ENCODE results near the gene TMED7. TPM values are rescaled to one million over a fixed set of nuclear protein-coding genes. Genes with fewer than 3 reads are reported as not detected.

The TMED7 gene
- total RNA-seq, 2 donors from 2014 or later = 61.6 to 76.1 TPM

DNA sequence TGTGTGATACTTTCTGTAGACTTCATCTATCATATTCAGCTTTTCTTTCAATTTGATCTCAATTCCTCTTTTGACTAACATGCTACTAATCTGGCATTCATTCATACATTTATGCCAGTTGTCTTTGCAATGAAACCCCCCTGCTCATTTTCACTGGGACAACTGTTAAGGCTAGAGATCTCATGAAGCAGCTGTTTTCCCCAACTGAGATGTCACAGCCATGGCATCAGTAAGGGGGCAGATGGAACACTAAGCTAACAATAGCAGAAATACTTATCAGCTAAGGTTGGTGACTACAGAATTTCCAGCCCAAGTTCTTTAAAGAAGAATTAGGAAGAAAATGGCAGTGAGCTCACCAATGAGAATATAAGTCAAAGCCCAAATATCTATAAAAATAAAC lies 9.4 kb downstream of the TMED7 start:
- H3K36me3 Mint-ChIP-seq = peaks cover 33% of the 10 kb centered on the region
- H3K9me3 Mint-ChIP-seq = no peaks in the 10 kb centered on the region
- ATAC-seq (no peak), DNase-seq (ENCODE audit: low spot score) (no peak)
- H3K27me3 Mint-ChIP-seq = no peaks in the 10 kb centered on the region
- H3K4me1 Mint-ChIP-seq (ENCODE audit: low read depth in 2 of 2) = peaks cover 10 to 14% of the 10 kb centered on the region in 2 donors
- peak overlapping the region in 1 of 2 donors; percentile 36 for H3K27ac Mint-ChIP-seq
- no peak overlapping the region for H3K4me3 Mint-ChIP-seq

GRCh38 chr5:115611873-115612272 lies 14.0 kb downstream of the TMED7 start:
- DNase-seq (ENCODE audit: low spot score) (no peak), ATAC-seq (no peak)
- H3K9me3 Mint-ChIP-seq = no peaks in the 10 kb centered on the region
- H3K4me3 Mint-ChIP-seq = no peak overlapping the region
- H3K27me3 Mint-ChIP-seq = no peaks in the 10 kb centered on the region
- H3K36me3 Mint-ChIP-seq = peaks cover 23% of the 10 kb centered on the region
- H3K27ac Mint-ChIP-seq = no peak overlapping the region
- H3K4me1 Mint-ChIP-seq (ENCODE audit: low read depth in 2 of 2) = peaks cover 4 to 20% of the 10 kb centered on the region in 2 donors

GRCh38 chr5:115607935-115608334 lies 17.9 kb downstream of the TMED7 start:
- Mint-ChIP-seq H3K4me1 (ENCODE audit: low read depth in 2 of 2) (peaks cover 15 to 31% of the 10 kb centered on the region in 2 donors), H3K9me3 (no peaks in the 10 kb centered on the region), H3K4me3 (no peak overlapping the region), H3K36me3 (peaks cover 16% of the 10 kb centered on the region), H3K27ac (peak overlapping the region; percentile 24 to 29), H3K27me3 (no peaks in the 10 kb centered on the region)
- ATAC-seq = no peak
- no peak for DNase-seq (ENCODE audit: low spot score)

DNA sequence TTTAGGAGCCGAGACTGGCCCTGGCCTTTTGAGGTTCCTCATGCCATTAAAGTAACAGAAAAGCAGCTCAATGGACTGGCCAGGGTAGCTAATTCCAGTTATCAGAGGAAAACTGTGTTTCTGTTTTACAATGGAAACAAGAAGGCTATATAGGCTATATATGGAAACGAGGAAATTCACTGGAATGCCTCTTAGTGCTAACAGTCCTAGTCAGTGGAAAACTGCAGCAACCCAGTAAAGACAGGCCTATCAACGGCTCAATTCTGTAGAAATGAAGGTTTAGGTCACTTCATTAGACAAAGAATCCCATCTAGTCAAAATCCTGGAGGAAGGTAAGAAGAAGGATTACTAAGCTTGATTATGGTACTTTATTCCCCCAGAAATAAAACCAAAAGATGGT lies 20.4 kb downstream of the TMED7 start:
- ATAC-seq = no peak
- no peaks in the 10 kb centered on the region for H3K9me3 Mint-ChIP-seq
- DNase-seq (ENCODE audit: low spot score) = no peak
- no peaks in the 10 kb centered on the region for H3K27me3 Mint-ChIP-seq
- no peak overlapping the region for H3K27ac Mint-ChIP-seq
- peaks cover 17% of the 10 kb centered on the region for H3K36me3 Mint-ChIP-seq
- H3K4me3 Mint-ChIP-seq = no peak overlapping the region
- H3K4me1 Mint-ChIP-seq (ENCODE audit: low read depth in 2 of 2) = peaks cover 22 to 40% of the 10 kb centered on the region in 2 donors

GRCh38 chr5:115602591-115603125 lies 23.2 kb downstream of the TMED7 start:
- peaks cover 35 to 39% of the 10 kb centered on the region in 2 donors for H3K4me1 Mint-ChIP-seq (ENCODE audit: low read depth in 2 of 2)
- peaks cover 20% of the 10 kb centered on the region for H3K36me3 Mint-ChIP-seq
- H3K9me3 Mint-ChIP-seq = no peaks in the 10 kb centered on the region
- no peaks in the 10 kb centered on the region for H3K27me3 Mint-ChIP-seq
- H3K27ac Mint-ChIP-seq = peak overlapping the region; percentile 80 to 81
- no peak for ATAC-seq
- H3K4me3 Mint-ChIP-seq = peak overlapping the region; percentile 70
- DNase-seq (ENCODE audit: low spot score) = no peak

DNA sequence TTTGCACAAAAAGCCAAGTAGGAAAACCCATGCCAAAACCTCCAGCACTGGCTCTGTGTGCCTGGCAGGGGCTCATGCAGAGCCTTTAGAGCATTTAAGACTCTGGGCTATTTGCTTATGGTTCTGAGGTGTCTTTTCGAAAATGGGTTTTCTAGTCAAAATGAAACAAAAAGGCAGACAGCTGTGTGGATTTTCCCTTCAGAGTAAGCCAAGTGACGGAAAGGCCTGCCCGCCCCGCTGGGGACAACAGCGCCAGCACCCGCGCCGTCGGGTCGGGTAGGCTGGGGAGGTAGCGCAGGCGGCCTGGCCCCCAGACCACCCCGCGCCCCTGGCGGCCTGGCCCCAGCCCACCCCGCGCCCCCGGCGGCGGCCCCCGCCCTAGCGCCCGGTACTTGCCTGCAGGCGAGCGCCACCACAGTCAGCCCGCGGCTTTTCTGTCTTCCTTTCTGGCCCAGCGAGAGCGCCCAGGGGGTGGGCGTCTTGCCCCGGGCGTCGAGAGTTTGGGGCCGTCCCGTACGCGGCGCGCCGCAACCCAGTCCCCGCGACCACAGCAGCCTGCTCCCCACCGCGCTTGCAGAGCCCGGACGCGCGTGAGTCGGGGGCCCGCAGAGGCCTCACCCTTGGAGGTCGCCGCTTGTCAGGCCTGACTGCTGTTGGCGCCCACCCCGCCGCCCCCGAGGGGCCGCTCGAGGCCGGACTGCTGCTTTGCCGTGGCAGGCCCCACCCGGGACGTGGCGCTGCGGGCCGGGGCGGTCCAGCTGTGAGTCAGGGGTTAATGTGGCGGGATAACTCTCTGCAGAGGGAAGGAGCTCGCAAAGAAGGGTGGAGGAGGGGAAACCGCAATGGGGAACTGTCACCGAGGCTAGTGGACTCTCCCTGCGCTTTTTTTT lies 23.9 kb downstream of the TMED7 start, which contains the start of gene TICAM2:
Gene TICAM2, minus strand, starts transcription at position 779 of the 890 bp plus-strand sequence. CDS start 21,223 bp downstream, outside the sequence.
- peak; percentile 92 to 93 for ATAC-seq
- peak within 1 kb of the TSS; percentile 70 for H3K4me3 Mint-ChIP-seq
- DNase-seq (ENCODE audit: low spot score) = peak; percentile 85
- H3K27ac Mint-ChIP-seq = peak within 1 kb of the TSS; percentile 80 to 81
- H3K36me3 Mint-ChIP-seq = peaks cover 20% of the 10 kb centered on the region
- H3K27me3 Mint-ChIP-seq = no peaks in the 10 kb centered on the region
- H3K4me1 Mint-ChIP-seq (ENCODE audit: low read depth in 2 of 2) = peaks cover 35 to 39% of the 10 kb centered on the region in 2 donors
- H3K9me3 Mint-ChIP-seq = no peaks in the 10 kb centered on the region

DNA sequence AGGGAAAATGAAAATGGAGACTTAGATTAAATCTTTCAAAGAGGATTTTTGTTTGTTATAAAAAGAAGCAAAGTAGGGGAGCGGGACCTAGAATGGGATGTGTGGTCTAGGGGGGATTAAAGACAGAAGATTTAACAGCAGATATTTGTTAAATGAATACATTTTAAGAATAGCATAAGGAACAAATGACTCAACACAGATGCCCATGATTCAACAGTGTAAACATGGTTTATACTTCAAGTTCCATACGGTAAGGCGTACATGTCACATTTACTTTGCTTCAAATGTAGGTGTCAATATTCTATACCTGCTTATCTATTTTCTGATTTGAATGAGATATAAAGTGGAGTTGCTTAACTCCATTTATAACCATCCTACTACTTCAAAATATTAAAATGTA lies 25.1 kb downstream of the TMED7 start:
- Mint-ChIP-seq H3K36me3 (peaks cover 17% of the 10 kb centered on the region), H3K4me3 (peak overlapping the region; percentile 70), H3K9me3 (no peaks in the 10 kb centered on the region), H3K4me1 (ENCODE audit: low read depth in 2 of 2) (peaks cover 32 to 36% of the 10 kb centered on the region in 2 donors), H3K27ac (peak overlapping the region; percentile 64 to 67), H3K27me3 (no peaks in the 10 kb centered on the region)
- ATAC-seq (no peak), DNase-seq (ENCODE audit: low spot score) (no peak)

DNA sequence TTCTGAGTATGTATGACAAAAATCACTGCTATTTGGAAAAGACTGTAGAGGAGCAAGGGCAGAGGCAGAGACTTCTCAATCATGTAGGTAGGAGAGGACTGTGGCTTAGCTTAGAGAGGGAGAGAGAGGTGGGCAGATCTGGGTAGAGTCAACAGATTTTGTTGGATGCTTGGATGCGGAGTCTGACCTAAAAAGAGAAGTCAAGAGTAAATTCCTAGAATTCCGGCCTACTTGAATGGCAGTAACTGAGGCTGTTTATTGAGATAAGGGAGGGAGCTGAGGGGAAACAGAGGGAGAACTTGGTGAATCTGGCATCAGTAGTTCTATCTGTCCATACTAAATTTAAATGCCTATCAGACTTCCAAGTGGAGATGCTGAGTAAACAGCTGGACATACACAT lies 25.9 kb downstream of the TMED7 start:
- peak overlapping the region; percentile 70 for H3K4me3 Mint-ChIP-seq
- DNase-seq (ENCODE audit: low spot score) (no peak), ATAC-seq (no peak)
- H3K4me1 Mint-ChIP-seq (ENCODE audit: low read depth in 2 of 2) = peaks cover 32 to 37% of the 10 kb centered on the region in 2 donors
- no peaks in the 10 kb centered on the region for H3K27me3 Mint-ChIP-seq
- H3K9me3 Mint-ChIP-seq = no peaks in the 10 kb centered on the region
- peak overlapping the region; percentile 64 to 67 for H3K27ac Mint-ChIP-seq
- peaks cover 14% of the 10 kb centered on the region for H3K36me3 Mint-ChIP-seq

DNA sequence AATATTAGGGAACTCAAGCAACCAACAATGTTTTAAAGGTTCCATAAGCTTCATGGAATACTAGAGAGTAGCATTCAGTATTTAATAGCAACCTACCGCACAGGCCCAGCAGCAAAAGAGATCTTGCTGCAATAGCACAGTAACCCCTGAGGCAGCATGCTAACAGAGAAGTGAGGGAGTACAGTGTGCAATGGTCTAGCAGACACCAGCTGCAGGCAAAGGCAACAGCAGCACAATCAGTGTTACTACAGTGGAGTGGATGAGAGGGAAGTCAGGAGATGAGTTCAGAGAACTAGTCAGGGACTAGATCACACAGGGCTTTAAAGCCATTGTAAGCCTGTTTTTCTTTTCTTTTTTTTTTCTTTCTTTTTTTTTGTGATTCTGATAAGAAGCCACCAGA lies 26.3 kb downstream of the TMED7 start:
- H3K27me3 Mint-ChIP-seq = no peaks in the 10 kb centered on the region
- H3K9me3 Mint-ChIP-seq = no peaks in the 10 kb centered on the region
- H3K4me3 Mint-ChIP-seq = peak overlapping the region; percentile 70
- peaks cover 14% of the 10 kb centered on the region for H3K36me3 Mint-ChIP-seq
- DNase-seq (ENCODE audit: low spot score) = no peak
- H3K27ac Mint-ChIP-seq = peak overlapping the region; percentile 64 to 67
- H3K4me1 Mint-ChIP-seq (ENCODE audit: low read depth in 2 of 2) = peaks cover 32 to 37% of the 10 kb centered on the region in 2 donors
- ATAC-seq = no peak

GRCh38 chr5:115594128-115595047 lies 31.4 kb downstream of the TMED7 start:
- ATAC-seq = no peak
- Mint-ChIP-seq H3K27me3 (no peaks in the 10 kb centered on the region), H3K27ac (no peak overlapping the region), H3K9me3 (no peaks in the 10 kb centered on the region), H3K36me3 (no peaks in the 10 kb centered on the region), H3K4me1 (ENCODE audit: low read depth in 2 of 2) (peaks cover 2 to 6% of the 10 kb centered on the region in 2 donors), H3K4me3 (no peak overlapping the region)
- DNase-seq (ENCODE audit: low spot score) = no peak

DNA sequence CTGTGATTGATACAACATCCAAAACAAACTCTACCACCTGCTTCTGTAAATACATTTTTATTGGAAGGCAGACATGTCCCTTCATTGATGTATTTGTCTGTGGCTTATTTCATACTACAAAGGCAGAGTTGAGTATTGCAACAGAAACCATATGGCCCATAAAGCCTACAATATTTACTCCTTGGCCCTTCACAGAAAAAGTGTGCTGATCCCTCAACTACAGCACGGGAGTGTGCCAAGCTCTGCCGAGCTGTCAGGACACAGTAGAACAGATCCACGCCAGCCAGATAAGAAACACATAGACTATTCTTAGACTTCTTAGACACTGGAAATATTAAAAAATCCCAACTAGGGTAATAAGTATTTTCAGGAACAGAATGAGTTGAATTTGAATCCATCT lies 36.8 kb downstream of the TMED7 start:
- no peak overlapping the region for H3K4me3 Mint-ChIP-seq

DNA sequence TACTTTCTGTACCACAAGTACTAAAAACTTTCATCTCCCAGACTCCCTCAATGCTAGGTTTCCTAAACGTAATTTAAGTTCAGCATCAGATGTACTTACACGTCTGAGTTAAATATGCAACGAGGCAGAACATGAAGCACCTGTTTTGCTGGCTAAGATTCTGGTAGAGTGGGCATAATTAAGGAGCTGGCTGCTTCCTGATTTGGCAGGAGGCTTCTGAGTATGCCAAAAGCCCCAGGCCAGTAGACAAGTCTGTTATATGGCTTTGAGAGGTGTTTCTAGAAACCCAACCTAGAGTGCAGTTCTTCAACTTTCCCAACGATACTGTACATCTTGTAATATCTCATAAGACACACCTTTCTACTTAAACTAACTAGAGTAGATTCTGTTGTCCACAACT lies 37.2 kb downstream of the TMED7 start:
- Mint-ChIP-seq H3K4me1 (ENCODE audit: low read depth in 2 of 2) (peaks cover 0 to 2% of the 10 kb centered on the region in 2 donors), H3K36me3 (no peaks in the 10 kb centered on the region), H3K27ac (no peak overlapping the region), H3K27me3 (no peaks in the 10 kb centered on the region), H3K4me3 (no peak overlapping the region), H3K9me3 (no peaks in the 10 kb centered on the region)
- ATAC-seq (no peak), DNase-seq (ENCODE audit: low spot score) (no peak)

More for the DNA sequence above, 36.8 kb downstream of the TMED7 start:
- Mint-ChIP-seq H3K27me3 (no peaks in the 10 kb centered on the region), H3K9me3 (no peaks in the 10 kb centered on the region), H3K27ac (no peak overlapping the region), H3K4me1 (ENCODE audit: low read depth in 2 of 2) (peaks cover 0 to 2% of the 10 kb centered on the region in 2 donors), H3K36me3 (no peaks in the 10 kb centered on the region)
- no peak for ATAC-seq
- DNase-seq (ENCODE audit: low spot score) = no peak

- ATAC-seq = no peak
- Mint-ChIP-seq H3K4me3 (no peak overlapping the region), H3K36me3 (no peaks in the 10 kb centered on the region), H3K27ac (no peak overlapping the region), H3K27me3 (no peaks in the 10 kb centered on the region), H3K4me1 (ENCODE audit: low read depth in 2 of 2) (peaks cover 0 to 2% of the 10 kb centered on the region in 2 donors), H3K9me3 (no peaks in the 10 kb centered on the region)
- DNase-seq (ENCODE audit: low spot score) = no peak
Observed at GRCh38 chr5:115586525-115587146, 39.2 kb downstream of the TMED7 start.
